ENCODE results near the gene HAUS1. TPM values are rescaled to one million over a fixed set of nuclear protein-coding genes. Genes with fewer than 3 reads are reported as not detected.

The HAUS1 gene
- total RNA-seq, 6 experiments from 2014 or later: 4.0 to 15.4 (median 5.9) TPM

DNA sequence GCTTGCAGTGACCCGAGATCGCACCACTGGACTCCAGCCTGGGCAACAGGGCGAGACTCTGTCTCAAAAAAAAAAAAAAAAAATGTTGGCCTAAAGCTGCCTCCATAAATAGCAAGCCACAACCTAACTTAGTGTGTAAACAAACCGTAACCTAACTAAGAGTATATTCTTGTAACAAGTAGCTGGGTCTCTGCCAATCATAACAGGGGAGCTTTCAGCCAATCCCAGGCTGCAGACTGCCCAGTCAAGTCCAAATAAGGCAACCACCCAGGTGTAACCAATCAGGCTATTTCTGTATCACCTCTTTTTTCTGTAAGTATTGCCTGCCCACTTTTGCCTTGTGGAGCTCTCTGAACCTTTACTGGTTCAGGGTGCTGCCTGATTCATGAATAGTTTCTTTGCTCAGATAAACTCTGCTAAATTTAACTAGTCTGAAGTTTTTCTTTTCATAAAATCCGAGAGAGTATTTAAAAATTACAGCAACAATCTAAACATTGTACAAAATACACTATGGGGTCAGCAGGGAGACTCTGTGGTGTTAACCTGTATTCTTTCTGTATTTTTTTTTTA, 36.7 kb upstream of the HAUS1 start:
- Histone ChIP-seq H3K4me1 (peaks cover 0 to 17% (median 5%) of the 10 kb centered on the region in 4 donors), H3K4me3 (no peak overlapping the region), H3K9me3 (no peaks in the 10 kb centered on the region), H3K36me3 (no peaks in the 10 kb centered on the region), H3K27me3 (no peaks in the 10 kb centered on the region), H3K27ac (peak overlapping the region in 2 of 3 donors; percentile 48 to 70)
- TF ChIP-seq, protein P1, sequence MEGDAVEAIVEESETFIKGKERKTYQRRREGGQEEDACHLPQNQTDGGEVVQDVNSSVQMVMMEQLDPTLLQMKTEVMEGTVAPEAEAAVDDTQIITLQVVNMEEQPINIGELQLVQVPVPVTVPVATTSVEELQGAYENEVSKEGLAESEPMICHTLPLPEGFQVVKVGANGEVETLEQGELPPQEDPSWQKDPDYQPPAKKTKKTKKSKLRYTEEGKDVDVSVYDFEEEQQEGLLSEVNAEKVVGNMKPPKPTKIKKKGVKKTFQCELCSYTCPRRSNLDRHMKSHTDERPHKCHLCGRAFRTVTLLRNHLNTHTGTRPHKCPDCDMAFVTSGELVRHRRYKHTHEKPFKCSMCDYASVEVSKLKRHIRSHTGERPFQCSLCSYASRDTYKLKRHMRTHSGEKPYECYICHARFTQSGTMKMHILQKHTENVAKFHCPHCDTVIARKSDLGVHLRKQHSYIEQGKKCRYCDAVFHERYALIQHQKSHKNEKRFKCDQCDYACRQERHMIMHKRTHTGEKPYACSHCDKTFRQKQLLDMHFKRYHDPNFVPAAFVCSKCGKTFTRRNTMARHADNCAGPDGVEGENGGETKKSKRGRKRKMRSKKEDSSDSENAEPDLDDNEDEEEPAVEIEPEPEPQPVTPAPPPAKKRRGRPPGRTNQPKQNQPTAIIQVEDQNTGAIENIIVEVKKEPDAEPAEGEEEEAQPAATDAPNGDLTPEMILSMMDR (IDR thresholded peaks at IDR 0.05): no peak
- TF ChIP-seq POLR2A (IDR thresholded peaks at IDR 0.05): peak; percentile 33
- intact Hi-C loops (cut with DNase I): no loop called here
- peak; percentile 48 to 84 (median 64) for ATAC-seq
- DNase-seq: no peak
- WGBS (ENCODE audit: insufficient coverage, low coverage, low lambda C conversion rate, missing lambda C conversion rate): 46% methylated on average over 5 of the region's 5 CpGs

DNA sequence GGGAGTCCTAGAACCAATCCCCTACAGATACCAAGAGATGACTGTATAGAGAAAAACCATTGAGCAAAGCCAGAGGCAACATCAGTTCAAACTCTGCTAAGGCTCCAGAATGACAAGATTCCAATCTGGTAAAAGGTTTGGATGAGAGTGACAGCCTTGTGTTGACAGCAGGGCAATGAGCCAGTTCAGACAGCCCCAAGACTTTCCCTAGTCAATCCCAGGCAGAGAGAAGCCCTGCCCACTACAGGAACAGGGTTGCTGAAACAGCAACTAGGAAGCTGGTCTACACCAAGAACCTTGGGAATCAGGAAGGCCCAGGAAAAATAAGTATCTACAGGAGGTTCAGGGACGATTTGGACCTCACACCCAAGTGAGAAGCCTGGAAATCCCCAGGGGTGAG, 35.4 kb upstream of the HAUS1 start:
- peak overlapping the region in 2 of 3 donors; percentile 56 to 70 for H3K27ac ChIP-seq
- intact Hi-C loops (cut with DNase I): no loop called here

DNA sequence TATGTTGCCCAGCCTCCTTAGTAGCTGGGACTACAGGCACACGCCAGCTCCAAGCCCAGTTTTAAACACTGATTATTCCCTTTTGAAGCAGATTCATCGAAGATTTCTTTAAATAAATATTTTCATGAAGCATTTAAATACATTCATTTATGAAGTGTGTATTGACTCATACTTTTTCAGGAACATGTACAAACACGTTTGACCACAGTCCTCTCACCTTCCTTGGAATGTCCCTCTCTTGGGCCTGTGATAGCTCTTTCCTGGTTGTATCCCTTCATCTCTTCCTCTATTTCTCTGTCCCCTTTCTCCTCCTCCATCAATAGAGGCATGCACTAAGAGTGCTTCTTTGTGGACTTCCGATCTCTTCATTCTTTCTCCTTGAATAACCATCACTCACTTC, 34.7 kb upstream of the HAUS1 start:
- no peak overlapping the region for H3K4me3 ChIP-seq
- 80% methylated on average over 4 of the region's 4 CpGs for WGBS (ENCODE audit: insufficient coverage, low coverage, low lambda C conversion rate, missing lambda C conversion rate)
- H3K4me1 ChIP-seq: peaks cover 0 to 28% (median 6%) of the 10 kb centered on the region in 4 donors
- H3K27ac ChIP-seq: peak overlapping the region in 2 of 3 donors; percentile 56 to 70
- ATAC-seq (no peak), DNase-seq (no peak)
- H3K9me3 ChIP-seq: no peaks in the 10 kb centered on the region
- H3K36me3 ChIP-seq: no peaks in the 10 kb centered on the region
- intact Hi-C loops (cut with DNase I): no loop called here
- no peak for TF ChIP-seq POLR2A (IDR thresholded peaks at IDR 0.05)
- no peaks in the 10 kb centered on the region for H3K27me3 ChIP-seq

More for the DNA sequence above, 35.4 kb upstream of the HAUS1 start:
- WGBS (ENCODE audit: insufficient coverage, low coverage, low lambda C conversion rate, missing lambda C conversion rate): no CpG with 5 or more reads among the region's 1 CpG
- H3K9me3 ChIP-seq: no peaks in the 10 kb centered on the region
- ATAC-seq (peak; percentile 55 to 70 (median 61)), DNase-seq (peak; percentile 54 to 77 (median 66))
- H3K4me3 ChIP-seq: no peak overlapping the region
- peaks cover 0 to 28% (median 6%) of the 10 kb centered on the region in 4 donors for H3K4me1 ChIP-seq
- TF ChIP-seq POLR2A (IDR thresholded peaks at IDR 0.05): no peak
- TF ChIP-seq, protein P1 (IDR thresholded peaks at IDR 0.05): no peak
- no peaks in the 10 kb centered on the region for H3K36me3 ChIP-seq
- H3K27me3 ChIP-seq: no peaks in the 10 kb centered on the region

DNA sequence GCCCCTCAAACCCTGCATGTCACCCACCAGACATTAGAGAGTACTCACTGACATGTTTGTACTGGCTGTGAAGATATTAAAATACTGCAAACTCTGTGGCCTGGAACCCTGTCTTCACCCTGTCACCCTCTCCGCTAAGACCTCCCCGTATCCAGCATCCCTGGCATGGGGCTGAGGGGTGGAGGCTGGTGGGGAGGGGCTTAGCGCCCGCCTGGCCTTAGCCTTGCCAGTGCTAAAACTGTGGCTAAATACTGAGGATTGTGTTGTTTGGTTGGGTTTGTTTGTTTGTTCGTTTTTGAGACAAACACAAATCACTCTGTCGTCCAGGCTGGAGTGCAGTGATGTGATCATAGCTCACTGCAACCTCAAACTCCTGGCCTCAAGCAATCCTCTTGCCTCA, 34.0 kb upstream of the HAUS1 start:
- Histone ChIP-seq H3K9me3 (no peaks in the 10 kb centered on the region), H3K27me3 (no peaks in the 10 kb centered on the region), H3K4me3 (no peak overlapping the region), H3K4me1 (peaks cover 0 to 28% (median 6%) of the 10 kb centered on the region in 4 donors), H3K36me3 (no peaks in the 10 kb centered on the region), H3K27ac (no peak overlapping the region)
- WGBS (ENCODE audit: insufficient coverage, low coverage, low lambda C conversion rate, missing lambda C conversion rate): 58% methylated on average over 5 of the region's 6 CpGs
- DNase-seq (no peak), ATAC-seq (no peak)
- intact Hi-C loops (cut with DNase I): no loop called here
- TF ChIP-seq, protein P1 (IDR thresholded peaks at IDR 0.05): no peak
- TF ChIP-seq POLR2A (IDR thresholded peaks at IDR 0.05): no peak

DNA sequence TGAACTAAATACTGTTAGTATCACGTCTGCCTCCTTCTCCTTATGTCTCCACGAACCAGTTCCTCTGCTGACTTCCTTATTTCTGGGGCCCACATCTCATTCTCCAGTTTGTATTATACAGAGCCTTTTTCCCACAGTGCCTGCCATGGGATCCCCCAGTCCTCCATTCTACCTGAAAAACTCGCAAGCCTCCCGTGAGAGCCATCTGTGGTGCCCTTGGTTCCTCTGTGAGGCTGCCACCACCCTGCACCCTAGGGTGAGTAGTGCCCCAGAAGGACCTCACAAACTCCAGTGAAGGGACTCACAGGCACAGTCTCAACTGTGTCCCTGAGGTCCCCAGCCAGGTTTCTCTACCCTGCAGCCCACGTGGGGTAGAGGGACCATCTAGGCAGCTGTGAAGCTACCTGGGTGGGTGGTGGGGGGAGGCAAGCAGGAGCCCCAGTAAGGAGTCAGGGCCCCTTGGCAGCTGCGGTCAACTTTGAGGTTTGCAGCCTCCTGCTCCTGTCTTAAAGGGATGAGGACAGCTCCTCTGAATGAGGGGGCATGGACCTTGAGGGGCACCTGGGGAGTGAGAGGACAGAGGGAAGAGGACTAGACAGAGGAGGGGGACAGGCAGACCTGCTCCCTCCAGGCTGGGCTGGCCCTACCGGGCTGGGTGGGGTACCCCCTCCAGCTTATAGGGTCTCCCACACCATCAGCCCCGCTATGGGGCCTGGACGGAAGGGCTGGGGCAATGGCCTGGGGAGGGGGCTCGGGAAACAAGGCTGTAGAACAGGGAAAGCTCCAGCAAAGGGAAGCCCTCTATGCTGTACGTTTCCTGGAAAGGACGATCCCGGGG, 33.2 kb upstream of the HAUS1 start:
- Histone ChIP-seq H3K36me3 (no peaks in the 10 kb centered on the region), H3K27me3 (no peaks in the 10 kb centered on the region), H3K4me1 (peaks cover 0 to 28% (median 6%) of the 10 kb centered on the region in 4 donors), H3K9me3 (no peaks in the 10 kb centered on the region), H3K4me3 (peak overlapping the region; percentile 74 to 91 (median 83)), H3K27ac (peak overlapping the region; percentile 51 to 82 (median 59))
- intact Hi-C loops (cut with DNase I): no loop called here
- TF ChIP-seq POLR2A (IDR thresholded peaks at IDR 0.05): no peak
- TF ChIP-seq, protein P1 (IDR thresholded peaks at IDR 0.05): no peak
- 32% methylated on average over 11 of the region's 13 CpGs for WGBS (ENCODE audit: insufficient coverage, low coverage, low lambda C conversion rate, missing lambda C conversion rate)
- ATAC-seq (peak in 3 of 4 donors; percentile 2 to 4 (median 3)), DNase-seq (peak in 1 of 3 donors; percentile 49)

All from right lobe of liver (tissue), 6 donors.